Hepatocyte (in vitro differentiated cells): ENCODE data around the gene SDF2.

Source experiments
- EZH2phosphoT487 ChIP-seq: fragments of 200-600 bp; sonication (generic); IDR thresholded peaks from one replicate; pipeline ENCODE4 v1.6.1; 2018; ENCODE audit warnings: antibody characterized with exemption, mild to moderate bottlenecking, low read depth, moderate library complexity; ENCODE audit not compliant: unreplicated experiment, severe bottlenecking
- TF ChIP-seq, protein P1 (sequence below): fragments of 200-600 bp; sonication (generic); IDR thresholded peaks from 2 replicates; pipeline ENCODE4 v1.5.1; 2016; ENCODE audit warnings: antibody characterized with exemption, mild to moderate bottlenecking; ENCODE audit not compliant: poor library complexity

DNA sequence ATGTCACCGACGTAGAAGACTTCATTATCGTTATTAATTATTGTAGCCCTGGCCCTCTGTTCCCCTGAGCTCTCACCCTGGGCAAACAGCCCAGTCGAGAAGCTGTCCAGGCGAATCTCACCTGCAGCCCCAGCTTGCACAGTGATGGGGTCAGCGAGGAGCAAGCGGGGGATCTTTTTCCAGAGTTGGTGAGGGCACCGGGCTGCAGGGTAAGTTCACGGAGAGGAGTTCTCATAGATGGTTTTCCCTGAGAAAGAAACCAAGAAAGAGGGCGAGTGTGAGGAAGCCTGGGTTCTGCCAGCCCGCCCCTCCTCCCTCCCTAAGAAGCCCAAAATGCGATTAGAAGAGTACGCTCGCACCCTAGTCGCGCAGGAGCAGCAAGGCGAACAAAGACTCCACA lies 63.3 kb downstream of the SDF2 start:
- TF ChIP-seq, protein P1, sequence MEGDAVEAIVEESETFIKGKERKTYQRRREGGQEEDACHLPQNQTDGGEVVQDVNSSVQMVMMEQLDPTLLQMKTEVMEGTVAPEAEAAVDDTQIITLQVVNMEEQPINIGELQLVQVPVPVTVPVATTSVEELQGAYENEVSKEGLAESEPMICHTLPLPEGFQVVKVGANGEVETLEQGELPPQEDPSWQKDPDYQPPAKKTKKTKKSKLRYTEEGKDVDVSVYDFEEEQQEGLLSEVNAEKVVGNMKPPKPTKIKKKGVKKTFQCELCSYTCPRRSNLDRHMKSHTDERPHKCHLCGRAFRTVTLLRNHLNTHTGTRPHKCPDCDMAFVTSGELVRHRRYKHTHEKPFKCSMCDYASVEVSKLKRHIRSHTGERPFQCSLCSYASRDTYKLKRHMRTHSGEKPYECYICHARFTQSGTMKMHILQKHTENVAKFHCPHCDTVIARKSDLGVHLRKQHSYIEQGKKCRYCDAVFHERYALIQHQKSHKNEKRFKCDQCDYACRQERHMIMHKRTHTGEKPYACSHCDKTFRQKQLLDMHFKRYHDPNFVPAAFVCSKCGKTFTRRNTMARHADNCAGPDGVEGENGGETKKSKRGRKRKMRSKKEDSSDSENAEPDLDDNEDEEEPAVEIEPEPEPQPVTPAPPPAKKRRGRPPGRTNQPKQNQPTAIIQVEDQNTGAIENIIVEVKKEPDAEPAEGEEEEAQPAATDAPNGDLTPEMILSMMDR: no peak
- TF ChIP-seq EZH2phosphoT487: no peak
